Bronchial epithelial cell (primary cell): ENCODE results near the gene DAB2IP. TPM values are rescaled to one million over a fixed set of nuclear protein-coding genes. Genes with fewer than 3 reads are reported as not detected.
"Not testable (repeated sequence)": the region's sequence is repeated elsewhere in the genome, so short reads cannot be mapped to it uniquely, and the experiment has no call there.

ENCODE experiments used
- DNase-seq: peaks from one replicate; pipeline ENCODE4 v3.0.0-alpha.2; 2010; ENCODE audit warnings: low read depth
- FAIRE-seq: peaks from 2 replicates; lab custom pipeline; 2011; peaks lifted over from hg19 to GRCh38; lab: Jason Lieb, UNC
- H3K27me3 ChIP-seq: 2 replicates; pipeline ENCODE4 v1.5.1; 2011; ENCODE audit warnings: low read length; ENCODE audit not compliant: control insufficient read depth, insufficient read depth
- H3K36me3 ChIP-seq: 2 replicates; pipeline ENCODE4 v1.5.1; 2011; ENCODE audit warnings: low read length; ENCODE audit not compliant: control insufficient read depth, insufficient read depth
- H3K4me3 ChIP-seq: 2 replicates; pipeline ENCODE4 v1.5.1; 2011; ENCODE audit warnings: mild to moderate bottlenecking, low read depth, low read length, control low read depth
- CTCF ChIP-seq: IDR thresholded peaks from 2 replicates; pipeline ENCODE4 v1.5.1; 2011; ENCODE audit warnings: mild to moderate bottlenecking, moderate library complexity, low read length, control low read depth, inconsistent platforms; ENCODE audit not compliant: insufficient read depth, severe bottlenecking
- total RNA-seq: library from RNA; depleted of rRNA; stranded (reverse); fragments of >200 nt; gene quantifications from 2 replicates; pipeline ENCODE4 v1.2.1, GENCODE V29; 2014

The DAB2IP gene
- total RNA-seq, 1 donor from 2014 or later = 8.4 TPM

DNA sequence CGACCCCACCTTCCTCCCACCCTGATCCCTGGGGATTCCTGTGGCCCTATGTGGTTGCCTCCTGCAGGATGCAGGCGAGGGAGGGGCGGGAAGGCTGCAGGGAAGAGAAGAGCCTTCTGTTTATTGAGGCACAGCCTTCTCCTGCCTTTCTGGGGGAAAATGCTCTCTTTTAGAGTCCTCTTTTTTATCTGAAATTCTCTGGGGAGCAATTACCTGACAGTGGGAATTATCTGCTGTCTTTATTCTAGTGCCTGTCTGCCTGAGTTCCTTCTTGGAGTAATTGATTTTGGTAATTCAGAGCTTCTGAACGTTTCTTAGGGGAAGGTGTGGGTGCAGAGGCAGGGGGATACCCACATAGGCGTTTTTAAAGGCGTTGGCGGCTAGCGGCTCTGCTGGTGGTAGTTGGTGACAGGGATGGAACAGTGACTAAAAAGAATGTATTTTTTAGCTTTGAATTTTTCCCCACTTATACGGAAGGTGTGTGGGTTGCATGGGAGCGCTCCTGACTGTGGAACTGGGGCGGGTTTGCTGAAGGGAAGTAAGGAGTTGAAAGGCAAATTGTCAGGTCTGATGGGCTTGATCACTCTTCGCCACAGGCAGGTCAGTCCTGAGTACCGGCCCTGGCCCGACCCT is 35.2 kb upstream of the DAB2IP start:
- no peaks in the 10 kb centered on the region for H3K36me3 ChIP-seq
- no peaks in the 10 kb centered on the region for H3K27me3 ChIP-seq
- FAIRE-seq (no peak), DNase-seq (no peak)
- no peak overlapping the region for H3K4me3 ChIP-seq
- no peak for TF ChIP-seq CTCF

DNA sequence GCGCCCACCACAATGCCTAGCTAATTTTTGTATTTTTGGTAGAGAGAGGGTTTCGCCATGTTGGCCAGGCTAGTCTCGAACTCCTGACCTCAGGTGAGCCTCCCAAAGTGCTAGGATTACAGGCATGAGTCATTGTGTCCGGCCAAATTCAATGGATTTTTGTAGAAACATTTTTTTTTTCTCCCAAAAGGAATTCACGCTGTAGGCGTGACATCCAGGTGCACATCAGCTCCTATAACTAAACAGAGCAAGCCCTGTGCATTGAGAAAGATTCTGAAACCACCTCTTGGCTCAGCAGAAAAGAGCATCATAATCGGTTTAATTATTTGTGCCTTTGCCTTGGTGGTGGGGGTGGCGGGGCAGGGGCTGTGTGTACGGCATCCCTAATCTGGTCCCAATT is 32.9 kb upstream of the DAB2IP start:
- Histone ChIP-seq H3K4me3 (no peak overlapping the region), H3K36me3 (no peaks in the 10 kb centered on the region), H3K27me3 (no peaks in the 10 kb centered on the region)
- FAIRE-seq (no peak), DNase-seq (no peak)
- no peak for TF ChIP-seq CTCF

- not testable (repeated sequence) for H3K4me3 ChIP-seq, DNase-seq, H3K27me3 ChIP-seq, FAIRE-seq, H3K36me3 ChIP-seq
Measured at GRCh38 chr9:121618910-121619309, 32.5 kb upstream of the DAB2IP start.

DNA sequence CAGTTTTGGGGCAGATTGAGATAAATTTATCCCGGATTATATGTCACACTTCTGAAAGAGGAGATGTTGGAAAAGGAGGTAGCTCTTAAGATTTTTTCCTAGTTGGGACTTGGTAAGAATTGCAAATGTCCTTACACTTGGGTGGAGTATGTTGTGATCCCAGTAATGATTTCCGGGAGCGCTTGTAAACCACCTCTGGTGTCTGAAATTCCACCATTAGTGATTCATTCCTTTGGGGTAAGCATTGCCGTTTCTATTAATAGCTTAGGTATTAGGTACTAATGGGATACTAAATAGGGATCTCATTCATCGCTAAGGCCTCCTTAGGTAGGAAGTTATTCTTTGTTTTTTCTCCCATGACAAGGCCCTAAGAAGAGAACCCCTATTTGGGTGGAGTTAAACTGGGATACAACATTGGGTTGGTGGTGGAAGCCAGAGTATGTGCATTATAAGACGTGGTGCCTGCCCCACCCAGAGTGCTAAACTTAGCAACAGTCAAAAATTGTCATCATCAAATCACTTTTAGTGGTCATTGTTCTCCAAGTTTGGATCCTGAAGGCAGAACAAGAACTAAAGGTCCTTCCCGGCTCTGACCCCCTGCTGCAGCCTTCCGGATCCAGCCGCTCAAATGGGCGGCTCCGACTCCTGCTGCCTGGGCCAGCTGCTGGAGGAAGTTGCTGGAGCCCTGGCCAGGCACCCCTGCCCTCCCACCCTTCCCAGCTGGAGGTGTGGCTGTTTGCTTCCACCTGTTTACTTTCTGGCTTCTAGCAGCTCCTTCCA is 31.7 kb upstream of the DAB2IP start:
- no peak for DNase-seq

GRCh38 chr9:121620325-121620673 is 31.1 kb upstream of the DAB2IP start:
- H3K4me3 ChIP-seq = no peak overlapping the region

More for the DNA sequence above, 31.7 kb upstream of the DAB2IP start:
- Histone ChIP-seq H3K27me3 (no peaks in the 10 kb centered on the region), H3K4me3 (no peak overlapping the region), H3K36me3 (no peaks in the 10 kb centered on the region)
- no peak for FAIRE-seq
- no peak for TF ChIP-seq CTCF

More at GRCh38 chr9:121620325-121620673, 31.1 kb upstream of the DAB2IP start:
- DNase-seq (no peak), FAIRE-seq (no peak)
- H3K36me3 ChIP-seq = no peaks in the 10 kb centered on the region
- no peak for TF ChIP-seq CTCF
- no peaks in the 10 kb centered on the region for H3K27me3 ChIP-seq
